Measurements from ENCODE around the gene SV2C. TPM values are rescaled to one million over a fixed set of nuclear protein-coding genes. Genes with fewer than 3 reads are reported as not detected.

The SV2C gene
- polyA plus RNA-seq, 1 donor (not counting 4 experiments of a cell fraction or from before 2014, with no cell fraction given), result 0.34 TPM

DNA sequence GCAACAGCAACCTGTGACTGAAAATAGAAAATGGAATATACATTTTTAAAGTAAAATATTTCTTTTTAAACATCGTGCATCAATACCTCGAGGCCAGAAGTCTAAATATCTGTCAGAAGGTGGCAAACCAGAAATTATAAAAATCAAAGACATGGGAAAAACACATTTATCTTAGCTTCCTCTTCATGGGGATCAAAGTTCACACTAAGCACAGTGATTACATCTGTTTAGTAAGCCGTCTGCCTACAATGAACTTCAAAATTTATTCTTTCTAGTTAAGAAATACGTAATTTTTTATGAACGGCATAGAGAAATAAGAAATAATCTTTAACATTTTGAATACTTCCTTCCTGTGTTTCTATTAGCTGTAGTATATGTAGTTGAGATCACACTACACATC, 17.9 kb upstream of the SV2C start:
- no peak overlapping the region for H3K4me3 ChIP-seq (ENCODE audit: control insufficient read depth in 2 of 3, extremely low read depth in 1 of 3, insufficient read depth in 2 of 3, low read depth in 1 of 3, low read length in 3 of 3)
- H4K20me1 ChIP-seq (ENCODE audit: control insufficient read depth, extremely low read depth, insufficient read depth, low read length), result no peaks in the 10 kb centered on the region
- no peak overlapping the region for H3K9ac ChIP-seq (ENCODE audit: control insufficient read depth, extremely low read depth, insufficient read depth, low read length)
- TF ChIP-seq CTCF (optimal IDR thresholded peaks at IDR 0.05 in 1 of 3, IDR thresholded peaks at IDR 0.05 in 1 of 3, conservative IDR thresholded peaks at IDR 0.05 in 1 of 3; ENCODE audit: extremely low read depth in 1 of 3, insufficient read depth in 2 of 3, low read length in 3 of 3) (no peak), EZH2 (IDR thresholded peaks at IDR 0.05; ENCODE audit: low read length) (no peak)
- no peaks in the 10 kb centered on the region for H3K27me3 ChIP-seq (ENCODE audit: control insufficient read depth, extremely low read depth, insufficient read depth, low read length)
- FAIRE-seq (no peak), DNase-seq (ENCODE audit: low read depth, low spot score) (no peak)
- H3K79me2 ChIP-seq (ENCODE audit: control insufficient read depth, insufficient read depth, low read length), result no peaks in the 10 kb centered on the region
- dilution Hi-C loops (cut with MboI; ENCODE audit: extremely low pct_ligation_motif_present, low sequenced_read_pairs), result no loop called here
- no peaks in the 10 kb centered on the region for H3K9me3 ChIP-seq (ENCODE audit: control insufficient read depth, low read depth, low read length)
- H3K9me1 ChIP-seq (ENCODE audit: control insufficient read depth, extremely low read depth, insufficient read depth, low read length), result no peaks in the 10 kb centered on the region
- no peaks in the 10 kb centered on the region for H3K4me1 ChIP-seq (ENCODE audit: control insufficient read depth, extremely low read depth, insufficient read depth, low read length)
- H3K36me3 ChIP-seq (ENCODE audit: control insufficient read depth in 2 of 2, extremely low read depth in 1 of 2, insufficient read depth in 2 of 2, low read length in 2 of 2), result no peaks in the 10 kb centered on the region
- no peak overlapping the region for H3K27ac ChIP-seq (ENCODE audit: control insufficient read depth, insufficient read depth, low read length)
- no peak overlapping the region for H2AFZ ChIP-seq (ENCODE audit: control insufficient read depth, low read length)
- no peak overlapping the region for H3K4me2 ChIP-seq (ENCODE audit: control insufficient read depth, extremely low read depth, insufficient read depth, low read depth, low read length)

GRCh38 chr5:76069061-76069735, 14.0 kb upstream of the SV2C start:
- H3K9me3 ChIP-seq (ENCODE audit: control insufficient read depth, low read depth, low read length), result no peaks in the 10 kb centered on the region
- H3K4me3 ChIP-seq (ENCODE audit: control insufficient read depth in 2 of 3, extremely low read depth in 1 of 3, insufficient read depth in 2 of 3, low read depth in 1 of 3, low read length in 3 of 3), result no peak overlapping the region
- no peaks in the 10 kb centered on the region for H3K36me3 ChIP-seq (ENCODE audit: control insufficient read depth in 2 of 2, extremely low read depth in 1 of 2, insufficient read depth in 2 of 2, low read length in 2 of 2)
- FAIRE-seq (no peak), DNase-seq (ENCODE audit: low read depth, low spot score) (no peak)
- no peak overlapping the region for H2AFZ ChIP-seq (ENCODE audit: control insufficient read depth, low read length)
- no peaks in the 10 kb centered on the region for H3K79me2 ChIP-seq (ENCODE audit: control insufficient read depth, insufficient read depth, low read length)
- no peaks in the 10 kb centered on the region for H4K20me1 ChIP-seq (ENCODE audit: control insufficient read depth, extremely low read depth, insufficient read depth, low read length)
- no peaks in the 10 kb centered on the region for H3K4me1 ChIP-seq (ENCODE audit: control insufficient read depth, extremely low read depth, insufficient read depth, low read length)
- no peaks in the 10 kb centered on the region for H3K27me3 ChIP-seq (ENCODE audit: control insufficient read depth, extremely low read depth, insufficient read depth, low read length)
- no peak overlapping the region for H3K9ac ChIP-seq (ENCODE audit: control insufficient read depth, extremely low read depth, insufficient read depth, low read length)
- TF ChIP-seq EZH2 (IDR thresholded peaks at IDR 0.05; ENCODE audit: low read length) (no peak), CTCF (optimal IDR thresholded peaks at IDR 0.05 in 1 of 3, IDR thresholded peaks at IDR 0.05 in 1 of 3, conservative IDR thresholded peaks at IDR 0.05 in 1 of 3; ENCODE audit: extremely low read depth in 1 of 3, insufficient read depth in 2 of 3, low read length in 3 of 3) (no peak)
- dilution Hi-C loops (cut with MboI; ENCODE audit: extremely low pct_ligation_motif_present, low sequenced_read_pairs), result no loop called here
- H3K27ac ChIP-seq (ENCODE audit: control insufficient read depth, insufficient read depth, low read length), result no peak overlapping the region
- no peaks in the 10 kb centered on the region for H3K9me1 ChIP-seq (ENCODE audit: control insufficient read depth, extremely low read depth, insufficient read depth, low read length)
- no peak overlapping the region for H3K4me2 ChIP-seq (ENCODE audit: control insufficient read depth, extremely low read depth, insufficient read depth, low read depth, low read length)

Data from keratinocyte (primary cell).